B cell (primary cell): ENCODE measurements around the gene RFXAP. TPM values are rescaled to one million over a fixed set of nuclear protein-coding genes. Genes with fewer than 3 reads are reported as not detected.

Experiments
- ATAC-seq: fragments of 200-7000 bp; cut with Tn5 transposase; one replicate; pipeline ENCODE4 v1.10.0; 2021; ENCODE audit warnings: low read depth, mild to moderate bottlenecking, moderate number of reproducible peaks, moderate library complexity
- CTCF ChIA-PET: fragments of 350-600 bp; sonication (Branson Sonifier 250); formaldehyde crosslinking; loops from one replicate; lab custom pipeline; 2021; ENCODE audit warnings: antibody characterized with exemption, inconsistent platforms; lab: Charles Lee
- POLR2A ChIA-PET: fragments of 350-600 bp; sonication (Branson Sonifier 250); formaldehyde crosslinking; loops from one replicate; lab custom pipeline; 2021; ENCODE audit warnings: antibody characterized with exemption; lab: Charles Lee
- DNase-seq: peaks from one replicate; pipeline ENCODE4 v3.0.0; 2013
- H2AFZ ChIP-seq: 2 replicates; pipeline ENCODE4 v1.6.1; 2012; ENCODE audit warnings: mild to moderate bottlenecking, low read depth, low read length; ENCODE audit not compliant: insufficient read depth, poor library complexity, severe bottlenecking
- H3K27ac ChIP-seq, 2 donors: 1 replicate in 1 of 2; 2 replicates in 1 of 2; pipeline ENCODE4 v1.5.1; 2012 to 2013; ENCODE audit warnings: low read length in 2 of 2, mild to moderate bottlenecking in 2 of 2, moderate library complexity in 1 of 2
- H3K27me3 ChIP-seq, 4 experiments: fragments of 200-600 bp in 1 of 4; sonication (generic) in 1 of 4; replicated peaks in 1 of 4; 1 replicate in 2 of 4; 2 replicates in 2 of 4; pipeline versions ENCODE4 v1.6.1 to v1.7.0; 2013 to 2016; ENCODE audit warnings: low read length in 3 of 4, mild to moderate bottlenecking in 2 of 4, mixed read lengths in 1 of 4, moderate library complexity in 1 of 4; ENCODE audit not compliant: insufficient read depth in 4 of 4, control insufficient read depth in 3 of 4; ENCODE audit errors: control extremely low read depth in 1 of 4
- H3K36me3 ChIP-seq, 2 experiments: replicated peaks in 1 of 2; 1 replicate in 1 of 2; 2 replicates in 1 of 2; pipeline versions ENCODE4 v1.6.1 to v1.7.1; 2013; ENCODE audit warnings: low read length in 1 of 2; ENCODE audit not compliant: insufficient read depth in 2 of 2, control insufficient read depth in 1 of 2; ENCODE audit errors: control extremely low read depth in 1 of 2, extremely low read depth in 1 of 2
- H3K4me1 ChIP-seq, 2 donors: fragments of 200-600 bp in 1 of 2; sonication (generic) in 1 of 2; 1 replicate in 1 of 2; 2 replicates in 1 of 2; pipeline versions ENCODE4 v1.5.1 to v1.6.1; 2013 to 2017; ENCODE audit warnings: low read length in 2 of 2; ENCODE audit not compliant: control insufficient read depth in 2 of 2, insufficient read depth in 2 of 2
- H3K4me2 ChIP-seq: replicated peaks from 2 replicates; pipeline ENCODE3; 2012; ENCODE audit warnings: mild to moderate bottlenecking, low read depth, low read length; ENCODE audit not compliant: poor library complexity, severe bottlenecking
- H3K4me3 ChIP-seq, 5 experiments: fragments of 200-600 bp in 1 of 5; sonication (generic) in 1 of 5; 1 replicate in 3 of 5; 2 replicates in 2 of 5; pipeline versions ENCODE4 v1.5.1 to v1.7.0; 2011 to 2016; ENCODE audit warnings: low read length in 4 of 5, mild to moderate bottlenecking in 4 of 5, low read depth in 2 of 5, control low read depth in 1 of 5, moderate library complexity in 1 of 5; ENCODE audit not compliant: insufficient read depth in 1 of 5; ENCODE audit errors: control extremely low read depth in 1 of 5, extremely low read depth in 1 of 5
- H3K79me2 ChIP-seq: fragments of 200-600 bp; sonication (generic); one replicate; pipeline ENCODE4 v1.6.0; 2016; ENCODE audit warnings: low read length; ENCODE audit not compliant: control insufficient read depth, insufficient read depth
- H3K9ac ChIP-seq: fragments of 200-600 bp; sonication (generic); 2 replicates; pipeline ENCODE4 v1.6.1; 2017; ENCODE audit warnings: mild to moderate bottlenecking, low read length, moderate library complexity
- H3K9me3 ChIP-seq, 3 donors: one replicate each; pipeline versions ENCODE4 v1.6.1 to v1.7.1; 2013; ENCODE audit warnings: low read length in 2 of 3; ENCODE audit not compliant: control insufficient read depth in 2 of 3, insufficient read depth in 1 of 3; ENCODE audit errors: control extremely low read depth in 1 of 3
- H4K20me1 ChIP-seq: 2 replicates; pipeline ENCODE4 v1.6.0; 2012; ENCODE audit warnings: mild to moderate bottlenecking, low read length; ENCODE audit not compliant: insufficient read depth, control insufficient read depth, poor library complexity, severe bottlenecking
- H3K27ac Mint-ChIP-seq: one replicate; pipeline ENCODE4 v1.8.0; 2021; ENCODE audit warnings: mixed read lengths
- H3K27me3 Mint-ChIP-seq: one replicate; pipeline ENCODE4 v1.8.0; 2021; ENCODE audit warnings: mixed read lengths
- H3K4me1 Mint-ChIP-seq: one replicate; pipeline ENCODE4 v1.8.0; 2021; ENCODE audit warnings: mixed read lengths
- H3K4me3 Mint-ChIP-seq: one replicate; pipeline ENCODE4 v1.8.0; 2021; ENCODE audit warnings: mixed read lengths
- H3K9me3 Mint-ChIP-seq: one replicate; pipeline ENCODE4 v1.8.0; 2022; ENCODE audit warnings: mixed read lengths; ENCODE audit not compliant: insufficient read depth
- CTCF ChIP-seq: fragments of 200-600 bp; IDR thresholded peaks from one replicate; pipeline ENCODE4 v1.8.0; 2022; ENCODE audit warnings: antibody characterized with exemption, mild to moderate bottlenecking
- EZH2 ChIP-seq: IDR thresholded peaks from 2 replicates; pipeline ENCODE4 v1.6.1; 2012; ENCODE audit warnings: borderline replicate concordance, low read depth, mild to moderate bottlenecking, moderate library complexity, low read length; ENCODE audit not compliant: insufficient read depth, poor library complexity, severe bottlenecking
- WGBS: methylation state at CpG from one replicate; pipeline ENCODE4 v1.1.5; 2013; ENCODE audit warnings: missing lambda C conversion rate; ENCODE audit not compliant: insufficient coverage; 5-methylcytosine and 5-hydroxymethylcytosine counted together
- intact Hi-C: fragments of 100-400 bp; cut with micrococcal nuclease; formaldehyde crosslinking; loops from one replicate; pipeline ENCODE4 v1.10.0; 2022
- polyA plus RNA-seq: library from polyadenylated mRNA; depleted of rRNA; stranded (reverse); fragments of >200 nt; gene quantifications from 2 replicates; pipeline ENCODE4 v1.2.3, GENCODE V29; 2012
- total RNA-seq, 2 donors: library from RNA; stranded (reverse); fragments of 120-200 nt in 1 of 2; gene quantifications; 1 replicate in 1 of 2; 2 replicates in 1 of 2; pipeline versions ENCODE4 v1.2.3 to v1.2.4, GENCODE V29; 2013 to 2022

Gene RFXAP
- total and polyA plus RNA-seq, 2 donors (not counting 1 experiment from before 2014, with no cell fraction given): 6.6 to 13.5 TPM

GRCh38 chr13:36789061-36789460 lies 30.0 kb upstream of the RFXAP start:
- ChIA-PET CTCF (no interaction called here), POLR2A (no interaction called here)
- ATAC-seq (no peak), DNase-seq (no peak)
- peaks cover 3% of the 10 kb centered on the region for H3K9me3 Mint-ChIP-seq
- peaks cover 30% of the 10 kb centered on the region for H3K27me3 Mint-ChIP-seq
- Histone ChIP-seq H3K79me2 (no peaks in the 10 kb centered on the region), H3K4me1 (no peaks in the 10 kb centered on the region), H3K27ac (no peak overlapping the region), H3K36me3 (no peaks in the 10 kb centered on the region), H3K9me3 (no peaks in the 10 kb centered on the region), H3K4me2 (no peak overlapping the region), H4K20me1 (no peaks in the 10 kb centered on the region), H3K9ac (no peak overlapping the region), H3K27me3 (peaks cover 0 to 8% (median 0%) of the 10 kb centered on the region in 4 experiments), H3K4me3 (no peak overlapping the region), H2AFZ (no peak overlapping the region)
- H3K4me3 Mint-ChIP-seq: no peak overlapping the region
- WGBS: 83% methylated on average over 1 of the region's 3 CpGs
- intact Hi-C loops: no loop called here
- H3K4me1 Mint-ChIP-seq: peaks cover 1% of the 10 kb centered on the region
- H3K27ac Mint-ChIP-seq: no peak overlapping the region
- TF ChIP-seq CTCF: no peak
- TF ChIP-seq EZH2: no peak

- H3K9me3 Mint-ChIP-seq: peaks cover 3% of the 10 kb centered on the region
Measured at GRCh38 chr13:36789730-36790129, 29.3 kb upstream of the RFXAP start.

More at GRCh38 chr13:36789730-36790129, 29.3 kb upstream of the RFXAP start:
- Histone ChIP-seq H3K27ac (no peak overlapping the region), H3K4me1 (no peaks in the 10 kb centered on the region), H3K9ac (no peak overlapping the region), H3K4me2 (no peak overlapping the region), H4K20me1 (no peaks in the 10 kb centered on the region), H3K79me2 (no peaks in the 10 kb centered on the region), H3K9me3 (no peaks in the 10 kb centered on the region), H3K27me3 (peaks cover 0 to 8% (median 0%) of the 10 kb centered on the region in 4 experiments), H2AFZ (no peak overlapping the region), H3K4me3 (no peak overlapping the region), H3K36me3 (no peaks in the 10 kb centered on the region)
- peaks cover 1% of the 10 kb centered on the region for H3K4me1 Mint-ChIP-seq
- CTCF ChIA-PET: no interaction called here
- intact Hi-C loops: no loop called here
- POLR2A ChIA-PET: no interaction called here
- no peak for ATAC-seq
- TF ChIP-seq CTCF (no peak), EZH2 (no peak)
- H3K4me3 Mint-ChIP-seq: no peak overlapping the region
- WGBS: 91% methylated on average over 3 of the region's 4 CpGs
- no peak overlapping the region for H3K27ac Mint-ChIP-seq
- DNase-seq: no peak
- peaks cover 25% of the 10 kb centered on the region for H3K27me3 Mint-ChIP-seq
